CD14-positive monocyte (primary cell): ENCODE data around the gene GPHN. TPM values are rescaled to one million over a fixed set of nuclear protein-coding genes. Genes with fewer than 3 reads are reported as not detected.

Experiments used
- DNase-seq, 3 donors: peaks; one replicate each; pipeline ENCODE4 v3.0.0-alpha.2; 2011 to 2022
- H2AFZ ChIP-seq: 2 replicates; pipeline ENCODE4 v1.6.0; 2012; ENCODE audit warnings: mild to moderate bottlenecking, low read depth, low read length, inconsistent platforms; ENCODE audit not compliant: insufficient read depth, poor library complexity, severe bottlenecking
- H3K27ac ChIP-seq, 2 donors: 1 replicate in 1 of 2; 2 replicates in 1 of 2; pipeline ENCODE4 v1.5.1; 2012 to 2013; ENCODE audit warnings: low read length in 2 of 2, control low read depth in 1 of 2, inconsistent platforms in 1 of 2, low read depth in 1 of 2, mild to moderate bottlenecking in 1 of 2
- H3K27me3 ChIP-seq, 2 donors: one replicate each; pipeline versions ENCODE4 v1.6.0 to v1.6.1; 2011 to 2013; ENCODE audit warnings: low read length in 2 of 2; ENCODE audit not compliant: control insufficient read depth in 2 of 2, insufficient read depth in 2 of 2
- H3K36me3 ChIP-seq, 2 donors: replicated peaks in 1 of 2; 1 replicate in 1 of 2; 2 replicates in 1 of 2; pipeline versions ENCODE4 v1.5.1 to v1.6.1; 2012 to 2013; ENCODE audit warnings: low read length in 2 of 2, control low read depth in 1 of 2, inconsistent platforms in 1 of 2, mild to moderate bottlenecking in 1 of 2; ENCODE audit not compliant: insufficient read depth in 2 of 2, control insufficient read depth in 1 of 2
- H3K4me1 ChIP-seq, 2 donors: 1 replicate in 1 of 2; 2 replicates in 1 of 2; pipeline versions ENCODE4 v1.5.1 to v1.6.1; 2012 to 2013; ENCODE audit warnings: low read length in 2 of 2, control low read depth in 1 of 2, inconsistent platforms in 1 of 2, mild to moderate bottlenecking in 1 of 2, moderate library complexity in 1 of 2; ENCODE audit not compliant: insufficient read depth in 2 of 2, control insufficient read depth in 1 of 2
- H3K4me2 ChIP-seq: replicated peaks from 2 replicates; pipeline ENCODE3; 2012; ENCODE audit warnings: low read length, moderate library complexity, mild to moderate bottlenecking; ENCODE audit not compliant: poor library complexity, severe bottlenecking; ENCODE audit errors: extremely low read depth
- H3K4me3 ChIP-seq, 3 experiments: fragments of 200-600 bp in 1 of 3; sonication (generic) in 1 of 3; replicated peaks in 1 of 3; 1 replicate in 2 of 3; 2 replicates in 1 of 3; pipeline ENCODE4 v1.5.1; 2011 to 2013; ENCODE audit warnings: low read length in 3 of 3, mild to moderate bottlenecking in 3 of 3, control low read depth in 2 of 3, low read depth in 2 of 3, inconsistent platforms in 1 of 3, moderate library complexity in 1 of 3
- H3K79me2 ChIP-seq: 2 replicates; pipeline ENCODE4 v1.6.0; 2012; ENCODE audit warnings: mild to moderate bottlenecking, control low read depth, inconsistent platforms, low read length, moderate library complexity; ENCODE audit not compliant: insufficient read depth
- H3K9ac ChIP-seq: 2 replicates; pipeline ENCODE4 v1.6.0; 2017; ENCODE audit warnings: low read length, mild to moderate bottlenecking; ENCODE audit not compliant: insufficient read depth, poor library complexity, severe bottlenecking
- H3K9me3 ChIP-seq, 2 donors: replicated peaks in 1 of 2; 1 replicate in 1 of 2; 2 replicates in 1 of 2; pipeline versions ENCODE4 v1.5.1 to v1.6.1; 2012 to 2013; ENCODE audit warnings: low read length in 2 of 2, control low read depth in 1 of 2; ENCODE audit not compliant: control insufficient read depth in 1 of 2, insufficient read depth in 1 of 2
- H4K20me1 ChIP-seq: 2 replicates; pipeline ENCODE4 v1.6.0; 2012; ENCODE audit warnings: mild to moderate bottlenecking, low read length, control low read depth, moderate library complexity; ENCODE audit not compliant: insufficient read depth
- H3K27ac Mint-ChIP-seq, 7 donors: one replicate each; pipeline ENCODE4 v1.8.0; 2020; ENCODE audit warnings: mild to moderate bottlenecking in 7 of 7, mixed read lengths in 7 of 7, moderate library complexity in 6 of 7, inconsistent platforms in 2 of 7
- H3K27me3 Mint-ChIP-seq, 3 donors: one replicate each; pipeline ENCODE4 v1.8.0; 2021 to 2022; ENCODE audit warnings: low read depth in 3 of 3, mild to moderate bottlenecking in 3 of 3, mixed read lengths in 3 of 3, moderate library complexity in 3 of 3, inconsistent platforms in 1 of 3
- H3K36me3 Mint-ChIP-seq, 2 donors: one replicate each; pipeline ENCODE4 v1.8.0; 2020; ENCODE audit warnings: mixed read lengths in 2 of 2, inconsistent platforms in 1 of 2, mild to moderate bottlenecking in 1 of 2
- H3K4me1 Mint-ChIP-seq: one replicate; pipeline ENCODE4 v1.8.0; 2020; ENCODE audit warnings: mild to moderate bottlenecking, mixed read lengths
- H3K4me3 Mint-ChIP-seq, 2 donors: one replicate each; pipeline ENCODE4 v1.8.0; 2020; ENCODE audit warnings: mild to moderate bottlenecking in 2 of 2, mixed read lengths in 2 of 2, moderate library complexity in 1 of 2
- H3K9me3 Mint-ChIP-seq, 7 donors: one replicate each; pipeline ENCODE4 v1.8.0; 2020 to 2022; ENCODE audit warnings: mixed read lengths in 7 of 7, mild to moderate bottlenecking in 6 of 7, moderate library complexity in 6 of 7, inconsistent platforms in 2 of 7
- CTCF ChIP-seq: fragments of 200-600 bp; IDR thresholded peaks from one replicate; pipeline ENCODE4 v1.8.0; 2022; ENCODE audit warnings: antibody characterized with exemption, mild to moderate bottlenecking
- WGBS: methylation state at CpG from one replicate; pipeline ENCODE4 v1.1.5; 2013; ENCODE audit warnings: missing lambda C conversion rate; ENCODE audit not compliant: insufficient coverage; 5-methylcytosine and 5-hydroxymethylcytosine counted together
- intact Hi-C, 2 donors: fragments of 100-400 bp; cut with micrococcal nuclease; formaldehyde crosslinking; loops; one replicate each; pipeline versions ENCODE4 v1.15.0 to v1.15.1; 2023
- polyA plus RNA-seq, 3 donors: library from polyadenylated mRNA; depleted of rRNA in 1 of 3; unstranded in 2 of 3; stranded (reverse) in 1 of 3; fragments of 300-500 nt in 2 of 3; fragments of >200 nt in 1 of 3; fragmentation: Illumina TruSeq in 2 of 3; gene quantifications; 1 replicate in 2 of 3; 2 replicates in 1 of 3; pipeline ENCODE4 v1.2.3, GENCODE V29; 2012 to 2021

The GPHN gene
- polyA plus RNA-seq, 3 donors: 1.9 to 3.1 (median 3.0) TPM

GRCh38 chr14:67166450-67166853 is 658.5 kb downstream of the GPHN start:
- H2AFZ ChIP-seq: no peak overlapping the region
- H3K9ac ChIP-seq: no peak overlapping the region
- H3K36me3 ChIP-seq: no peaks in the 10 kb centered on the region
- no peaks in the 10 kb centered on the region for H3K4me1 Mint-ChIP-seq
- H3K36me3 Mint-ChIP-seq: peaks cover 2 to 3% of the 10 kb centered on the region in 2 donors
- H3K9me3 ChIP-seq: no peaks in the 10 kb centered on the region
- H4K20me1 ChIP-seq: no peaks in the 10 kb centered on the region
- H3K27me3 ChIP-seq: no peaks in the 10 kb centered on the region
- H3K4me3 ChIP-seq: no peak overlapping the region
- no peak overlapping the region for H3K27ac Mint-ChIP-seq
- H3K9me3 Mint-ChIP-seq: no peaks in the 10 kb centered on the region
- H3K4me2 ChIP-seq: no peak overlapping the region
- no peak overlapping the region for H3K4me3 Mint-ChIP-seq
- H3K27ac ChIP-seq: no peak overlapping the region
- intact Hi-C loops: loop anchor here (5.0 kb wide), 1 partner anchor 121 kb away; no protein-coding TSS in a partner anchor
- WGBS: 94% methylated on average over 5 of the region's 5 CpGs
- DNase-seq: peak in 2 of 3 donors; percentile 7 to 8
- H3K79me2 ChIP-seq: no peaks in the 10 kb centered on the region
- H3K4me1 ChIP-seq: no peaks in the 10 kb centered on the region
- H3K27me3 Mint-ChIP-seq: peaks cover 0 to 1% (median 0%) of the 10 kb centered on the region in 3 donors
- peak; percentile 60 for TF ChIP-seq CTCF

- no peak overlapping the region for H3K27ac Mint-ChIP-seq
- Histone ChIP-seq H3K27ac (no peak overlapping the region), H3K79me2 (no peaks in the 10 kb centered on the region), H3K4me1 (no peaks in the 10 kb centered on the region), H3K9ac (no peak overlapping the region), H3K4me3 (no peak overlapping the region), H3K4me2 (no peak overlapping the region), H3K9me3 (peaks cover 0 to under 1% of the 10 kb centered on the region in 2 donors), H3K27me3 (no peaks in the 10 kb centered on the region), H2AFZ (no peak overlapping the region), H4K20me1 (no peaks in the 10 kb centered on the region), H3K36me3 (no peaks in the 10 kb centered on the region)
- peaks cover 0 to 1% (median 0%) of the 10 kb centered on the region in 3 donors for H3K27me3 Mint-ChIP-seq
- no CpG with 5 or more reads among the region's 2 CpGs for WGBS
- no peak for TF ChIP-seq CTCF
- H3K4me1 Mint-ChIP-seq: no peaks in the 10 kb centered on the region
- intact Hi-C loops: loop anchor here (5.0 kb wide), 1 partner anchor 120 kb away; no protein-coding TSS in a partner anchor
- no peak overlapping the region for H3K4me3 Mint-ChIP-seq
- peaks cover 0 to 5% (median 0%) of the 10 kb centered on the region in 7 donors for H3K9me3 Mint-ChIP-seq
- H3K36me3 Mint-ChIP-seq: peaks cover 4 to 9% of the 10 kb centered on the region in 2 donors
- DNase-seq: no peak
Observed at GRCh38 chr14:67167420-67168109, 659.6 kb downstream of the GPHN start.
